OCI-LY1 (cell line): ENCODE measurements around the gene USP6NL.

Experiments
- H2AFZ ChIP-seq: fragments of 200-600 bp; sonication (generic), shearing (Covaris generic); 2 replicates; pipeline ENCODE4 v1.6.0; 2014; ENCODE audit warnings: antibody characterized with exemption, mild to moderate bottlenecking, low read length
- H3F3A ChIP-seq: fragments of 200-600 bp; sonication (generic), shearing (Covaris generic); 2 replicates; pipeline ENCODE4 v1.6.0; 2014; ENCODE audit warnings: mild to moderate bottlenecking, antibody characterized with exemption, low read length, moderate library complexity; ENCODE audit not compliant: insufficient read depth
- H3K27ac ChIP-seq: fragments of 200-600 bp; sonication (generic); 2 replicates; pipeline ENCODE4 v1.5.1; 2014; ENCODE audit warnings: low read length, mixed run types, mild to moderate bottlenecking, low read depth; ENCODE audit not compliant: poor library complexity, severe bottlenecking
- H3K27me3 ChIP-seq: fragments of 200-600 bp; sonication (generic); 2 replicates; pipeline ENCODE4 v1.6.0; 2014; ENCODE audit warnings: antibody characterized with exemption, mild to moderate bottlenecking, low read length, moderate library complexity; ENCODE audit not compliant: insufficient read depth
- H3K36me3 ChIP-seq: fragments of 200-600 bp; sonication (generic); 2 replicates; pipeline ENCODE4 v1.6.1; 2014; ENCODE audit warnings: mild to moderate bottlenecking, antibody characterized with exemption, low read length, moderate library complexity, mixed read lengths; ENCODE audit not compliant: insufficient read depth
- H3K4me1 ChIP-seq: fragments of 200-600 bp; sonication (generic); 2 replicates; pipeline ENCODE4 v1.5.1; 2014; ENCODE audit warnings: mild to moderate bottlenecking, low read length, moderate library complexity; ENCODE audit not compliant: insufficient read depth, severe bottlenecking
- H3K4me2 ChIP-seq: fragments of 200-600 bp; sonication (generic), shearing (Covaris generic); 2 replicates; pipeline ENCODE4 v1.6.1; 2014; ENCODE audit warnings: low read length
- H3K4me3 ChIP-seq: fragments of 200-600 bp; sonication (generic); 2 replicates; pipeline ENCODE4 v1.5.1; 2014; ENCODE audit warnings: low read length, low read depth, mild to moderate bottlenecking, mixed read lengths; ENCODE audit not compliant: poor library complexity, severe bottlenecking
- H3K79me2 ChIP-seq: fragments of 200-600 bp; shearing (Covaris generic); 2 replicates; pipeline ENCODE4 v1.6.1; 2016; ENCODE audit warnings: mixed run types, low read length, mixed read lengths; ENCODE audit not compliant: insufficient read depth
- H3K9ac ChIP-seq: fragments of 200-600 bp; sonication (generic), shearing (Covaris generic); 2 replicates; pipeline ENCODE4 v1.6.1; 2014; ENCODE audit warnings: mild to moderate bottlenecking, low read length, mixed read lengths
- H3K9me2 ChIP-seq: fragments of 200-600 bp; sonication (generic), shearing (Covaris generic); 2 replicates; pipeline ENCODE4 v1.6.1; 2014; ENCODE audit warnings: low read depth, mild to moderate bottlenecking, low read length, mixed read lengths
- H3K9me3 ChIP-seq: fragments of 200-600 bp; shearing (Covaris generic); 2 replicates; pipeline ENCODE4 v1.6.1; 2014; ENCODE audit warnings: low read length, mixed read lengths
- H4K20me1 ChIP-seq: fragments of 200-600 bp; sonication (generic), shearing (Covaris generic); 2 replicates; pipeline ENCODE4 v1.6.0; 2016; ENCODE audit warnings: mild to moderate bottlenecking, low read length; ENCODE audit not compliant: insufficient read depth
- CTCF ChIP-seq: fragments of 200-600 bp; sonication (generic), shearing (Covaris generic); IDR thresholded peaks from 2 replicates; pipeline ENCODE4 v1.5.1; 2017; ENCODE audit warnings: mild to moderate bottlenecking, antibody characterized with exemption, low read length, moderate library complexity, mixed read lengths
- EZH2 ChIP-seq: fragments of 200-600 bp; sonication (generic), shearing (Covaris generic); IDR thresholded peaks from 2 replicates; pipeline ENCODE4 v1.8.0; 2017; ENCODE audit warnings: borderline replicate concordance, mixed run types, mild to moderate bottlenecking, antibody characterized with exemption, low read length, moderate library complexity, mixed read lengths

The USP6NL gene

DNA sequence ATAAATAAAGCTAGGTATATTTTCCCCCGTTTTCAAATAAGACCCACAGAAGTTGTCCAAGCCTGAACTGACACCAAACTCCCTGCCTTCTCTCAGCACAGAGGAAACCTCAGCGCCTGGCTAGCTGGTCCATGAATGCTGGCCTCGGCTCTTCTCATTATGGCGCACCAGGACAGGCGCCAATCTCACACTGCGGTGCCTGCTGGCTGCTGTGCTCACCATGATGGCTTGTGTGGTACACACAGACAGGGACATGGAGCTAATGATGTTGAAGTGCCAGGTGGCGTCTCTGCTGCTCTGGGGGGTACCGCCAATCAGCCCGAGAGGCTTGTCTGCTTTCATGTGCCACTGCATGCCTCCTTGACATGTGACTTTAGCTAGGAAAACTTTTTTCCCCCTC is 43.2 kb upstream of the USP6NL start:
- TF ChIP-seq EZH2 (no peak), CTCF (no peak)
- Histone ChIP-seq H3K36me3 (no peaks in the 10 kb centered on the region), H3K4me3 (no peak overlapping the region), H3K4me2 (no peak overlapping the region), H3K9me3 (no peaks in the 10 kb centered on the region), H4K20me1 (no peaks in the 10 kb centered on the region), H3K9me2 (no peaks in the 10 kb centered on the region), H3K27ac (no peak overlapping the region), H3K27me3 (no peaks in the 10 kb centered on the region), H3F3A (no peaks in the 10 kb centered on the region), H2AFZ (no peak overlapping the region), H3K79me2 (no peaks in the 10 kb centered on the region), H3K4me1 (peaks cover 4% of the 10 kb centered on the region), H3K9ac (no peak overlapping the region)

GRCh38 chr10:11653758-11654471 is 42.5 kb upstream of the USP6NL start:
- Histone ChIP-seq H4K20me1 (no peaks in the 10 kb centered on the region), H3K9me3 (no peaks in the 10 kb centered on the region), H3K4me1 (no peaks in the 10 kb centered on the region), H3K27me3 (no peaks in the 10 kb centered on the region), H3K9me2 (no peaks in the 10 kb centered on the region), H3K36me3 (no peaks in the 10 kb centered on the region), H3F3A (no peaks in the 10 kb centered on the region), H3K4me3 (no peak overlapping the region), H3K79me2 (no peaks in the 10 kb centered on the region), H3K9ac (no peak overlapping the region), H3K27ac (no peak overlapping the region), H3K4me2 (no peak overlapping the region), H2AFZ (no peak overlapping the region)
- no peak for TF ChIP-seq CTCF
- no peak for TF ChIP-seq EZH2

GRCh38 chr10:11647676-11648075 is 36.2 kb upstream of the USP6NL start:
- H4K20me1 ChIP-seq: no peaks in the 10 kb centered on the region
- H2AFZ ChIP-seq: no peak overlapping the region
- no peaks in the 10 kb centered on the region for H3K36me3 ChIP-seq
- no peaks in the 10 kb centered on the region for H3K27me3 ChIP-seq
- TF ChIP-seq EZH2 (no peak), CTCF (no peak)
- no peaks in the 10 kb centered on the region for H3K79me2 ChIP-seq
- no peaks in the 10 kb centered on the region for H3F3A ChIP-seq
- H3K4me2 ChIP-seq: no peak overlapping the region
- no peak overlapping the region for H3K4me3 ChIP-seq
- no peaks in the 10 kb centered on the region for H3K9me3 ChIP-seq
- no peak overlapping the region for H3K27ac ChIP-seq
- no peaks in the 10 kb centered on the region for H3K9me2 ChIP-seq
- H3K9ac ChIP-seq: no peak overlapping the region
- H3K4me1 ChIP-seq: no peaks in the 10 kb centered on the region
